ENCODE results near the gene STK32A.

STK32A gene

DNA sequence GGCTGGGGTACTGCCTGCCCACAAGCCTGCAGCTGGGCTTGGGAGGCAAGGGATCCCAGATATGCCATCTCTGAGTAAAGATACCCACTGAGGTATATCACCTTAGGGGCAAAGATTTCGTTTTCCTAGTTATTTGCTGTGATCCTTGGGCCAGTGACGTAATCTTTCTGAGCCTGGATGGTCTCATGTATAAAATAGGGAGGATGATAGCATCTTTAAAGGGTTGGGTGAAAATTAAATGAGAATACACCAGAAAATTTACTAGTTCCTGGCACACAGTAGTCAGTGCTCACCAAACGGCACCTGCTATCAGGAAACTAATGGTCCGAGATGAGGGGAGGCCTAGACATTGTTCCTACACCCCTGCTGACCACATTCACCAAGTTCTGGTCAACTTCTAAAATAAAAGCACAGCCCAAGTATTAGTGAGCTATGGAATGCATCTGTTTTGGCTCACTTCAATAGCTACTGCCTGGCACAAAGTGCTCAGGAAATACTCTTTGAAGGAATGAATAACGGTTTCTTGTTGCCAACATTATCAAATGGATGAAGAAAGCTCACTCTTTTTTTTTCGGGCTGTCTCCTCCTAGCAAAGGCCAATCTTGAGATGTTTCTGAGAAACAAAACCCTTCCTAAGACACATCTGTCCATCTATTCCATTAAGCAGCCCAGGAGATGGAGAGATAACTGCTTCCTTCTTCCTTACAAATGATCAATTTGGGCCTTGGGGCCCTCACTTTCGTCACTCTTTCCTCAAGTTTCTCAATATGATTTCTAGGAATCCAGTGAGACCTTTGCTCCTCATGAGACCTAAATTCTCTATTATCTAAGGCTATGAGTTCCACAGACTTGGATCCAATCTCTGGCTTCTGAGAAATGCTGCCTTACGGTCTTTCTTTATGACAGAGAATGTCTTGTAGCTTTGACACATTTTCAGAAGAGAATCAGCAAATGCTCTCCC is 176.8 kb downstream of the STK32A start:
- no peak for DNase-seq
- Histone ChIP-seq H3K4me1 (ENCODE audit: insufficient read depth, low read length) (no peaks in the 10 kb centered on the region), H3K27me3 (ENCODE audit: insufficient read depth, low read length, poor library complexity) (no peaks in the 10 kb centered on the region), H3K27ac (ENCODE audit: low read length) (no peak overlapping the region), H3K9ac (ENCODE audit: low read depth, low read length) (no peak overlapping the region), H3K4me3 (ENCODE audit: low read depth in 1 of 2, low read length in 2 of 2) (no peak overlapping the region), H3K36me3 (ENCODE audit: insufficient read depth, low read length) (no peaks in the 10 kb centered on the region), H2AFZ (ENCODE audit: low read depth, low read length) (no peak overlapping the region), H3K4me2 (ENCODE audit: insufficient read depth, low read length) (no peak overlapping the region), H3K79me2 (ENCODE audit: insufficient read depth, low read length) (no peaks in the 10 kb centered on the region), H3K9me3 (ENCODE audit: insufficient read depth, low read length, severe bottlenecking) (no peaks in the 10 kb centered on the region), H4K20me1 (ENCODE audit: insufficient read depth, low read length) (no peaks in the 10 kb centered on the region)
- TF ChIP-seq, protein P1, sequence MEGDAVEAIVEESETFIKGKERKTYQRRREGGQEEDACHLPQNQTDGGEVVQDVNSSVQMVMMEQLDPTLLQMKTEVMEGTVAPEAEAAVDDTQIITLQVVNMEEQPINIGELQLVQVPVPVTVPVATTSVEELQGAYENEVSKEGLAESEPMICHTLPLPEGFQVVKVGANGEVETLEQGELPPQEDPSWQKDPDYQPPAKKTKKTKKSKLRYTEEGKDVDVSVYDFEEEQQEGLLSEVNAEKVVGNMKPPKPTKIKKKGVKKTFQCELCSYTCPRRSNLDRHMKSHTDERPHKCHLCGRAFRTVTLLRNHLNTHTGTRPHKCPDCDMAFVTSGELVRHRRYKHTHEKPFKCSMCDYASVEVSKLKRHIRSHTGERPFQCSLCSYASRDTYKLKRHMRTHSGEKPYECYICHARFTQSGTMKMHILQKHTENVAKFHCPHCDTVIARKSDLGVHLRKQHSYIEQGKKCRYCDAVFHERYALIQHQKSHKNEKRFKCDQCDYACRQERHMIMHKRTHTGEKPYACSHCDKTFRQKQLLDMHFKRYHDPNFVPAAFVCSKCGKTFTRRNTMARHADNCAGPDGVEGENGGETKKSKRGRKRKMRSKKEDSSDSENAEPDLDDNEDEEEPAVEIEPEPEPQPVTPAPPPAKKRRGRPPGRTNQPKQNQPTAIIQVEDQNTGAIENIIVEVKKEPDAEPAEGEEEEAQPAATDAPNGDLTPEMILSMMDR (IDR thresholded peaks at IDR 0.05; ENCODE audit: borderline replicate concordance, extremely low read depth, low read length, poor library complexity, severe bottlenecking) = no peak
- TF ChIP-seq EZH2 (IDR thresholded peaks at IDR 0.05; ENCODE audit: borderline replicate concordance, low read depth, low read length, severe bottlenecking) = no peak
- ATAC-seq (ENCODE audit: insufficient read depth, low read depth) = no peak

- H3K4me3 ChIP-seq (ENCODE audit: low read depth in 1 of 2, low read length in 2 of 2) = no peak overlapping the region
- H3K36me3 ChIP-seq (ENCODE audit: insufficient read depth, low read length) = no peaks in the 10 kb centered on the region
- no peak overlapping the region for H2AFZ ChIP-seq (ENCODE audit: low read depth, low read length)
- H3K9me3 ChIP-seq (ENCODE audit: insufficient read depth, low read length, severe bottlenecking) = no peaks in the 10 kb centered on the region
- no peak overlapping the region for H3K9ac ChIP-seq (ENCODE audit: low read depth, low read length)
- H3K4me1 ChIP-seq (ENCODE audit: insufficient read depth, low read length) = no peaks in the 10 kb centered on the region
- no peaks in the 10 kb centered on the region for H4K20me1 ChIP-seq (ENCODE audit: insufficient read depth, low read length)
- H3K27me3 ChIP-seq (ENCODE audit: insufficient read depth, low read length, poor library complexity) = no peaks in the 10 kb centered on the region
- no peak overlapping the region for H3K4me2 ChIP-seq (ENCODE audit: insufficient read depth, low read length)
- ATAC-seq (ENCODE audit: insufficient read depth, low read depth) = no peak
- no peak for DNase-seq
- TF ChIP-seq EZH2 (IDR thresholded peaks at IDR 0.05; ENCODE audit: borderline replicate concordance, low read depth, low read length, severe bottlenecking) = no peak
- TF ChIP-seq, protein P1 (IDR thresholded peaks at IDR 0.05; ENCODE audit: borderline replicate concordance, extremely low read depth, low read length, poor library complexity, severe bottlenecking) = no peak
- no peak overlapping the region for H3K27ac ChIP-seq (ENCODE audit: low read length)
- no peaks in the 10 kb centered on the region for H3K79me2 ChIP-seq (ENCODE audit: insufficient read depth, low read length)
Measured at GRCh38 chr5:147412561-147412960, 177.7 kb downstream of the STK32A start.

DNA sequence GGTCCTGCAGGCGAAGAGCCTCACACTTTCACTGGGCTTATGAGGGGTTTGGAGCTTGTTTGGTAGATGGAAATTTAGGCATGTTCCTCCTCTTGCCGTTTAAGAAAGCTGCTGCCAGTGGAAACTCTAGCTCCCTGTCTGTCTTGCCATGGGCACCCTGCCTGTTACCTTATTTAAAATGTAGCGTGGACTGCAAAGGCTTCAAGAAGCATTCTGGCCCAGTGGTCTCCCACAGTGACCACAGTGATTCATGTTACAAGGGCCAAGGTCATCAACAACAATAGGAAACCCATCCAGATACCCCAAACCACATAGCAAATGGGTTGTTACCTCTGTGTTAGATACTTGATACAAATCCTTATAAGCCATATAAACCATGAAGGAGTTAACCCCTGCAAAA is 178.4 kb downstream of the STK32A start:
- no peak overlapping the region for H2AFZ ChIP-seq (ENCODE audit: low read depth, low read length)
- no peaks in the 10 kb centered on the region for H4K20me1 ChIP-seq (ENCODE audit: insufficient read depth, low read length)
- H3K79me2 ChIP-seq (ENCODE audit: insufficient read depth, low read length) = no peaks in the 10 kb centered on the region
- H3K9ac ChIP-seq (ENCODE audit: low read depth, low read length) = no peak overlapping the region
- H3K4me3 ChIP-seq (ENCODE audit: low read depth in 1 of 2, low read length in 2 of 2) = no peak overlapping the region
- no peaks in the 10 kb centered on the region for H3K27me3 ChIP-seq (ENCODE audit: insufficient read depth, low read length, poor library complexity)
- no peaks in the 10 kb centered on the region for H3K4me1 ChIP-seq (ENCODE audit: insufficient read depth, low read length)
- no peak overlapping the region for H3K27ac ChIP-seq (ENCODE audit: low read length)
- no peaks in the 10 kb centered on the region for H3K9me3 ChIP-seq (ENCODE audit: insufficient read depth, low read length, severe bottlenecking)
- no peak overlapping the region for H3K4me2 ChIP-seq (ENCODE audit: insufficient read depth, low read length)
- no peak for ATAC-seq (ENCODE audit: insufficient read depth, low read depth)
- no peak for TF ChIP-seq EZH2 (IDR thresholded peaks at IDR 0.05; ENCODE audit: borderline replicate concordance, low read depth, low read length, severe bottlenecking)
- TF ChIP-seq, protein P1 (IDR thresholded peaks at IDR 0.05; ENCODE audit: borderline replicate concordance, extremely low read depth, low read length, poor library complexity, severe bottlenecking) = no peak
- no peaks in the 10 kb centered on the region for H3K36me3 ChIP-seq (ENCODE audit: insufficient read depth, low read length)
- DNase-seq = no peak

All from DND-41 (cell line).